ENCODE measurements around the gene STXBP6. TPM values are rescaled to one million over a fixed set of nuclear protein-coding genes. Genes with fewer than 3 reads are reported as not detected.

Gene STXBP6
- total and polyA plus RNA-seq, 2 donors (not counting 3 experiments of a cell fraction or from before 2014, with no cell fraction given): 0.06 TPM; not detected in 1

GRCh38 chr14:24964591-24964990 is 85.4 kb downstream of the STXBP6 start:
- CTCF ChIA-PET: no interaction called here

GRCh38 chr14:24964048-24964447 is 85.9 kb downstream of the STXBP6 start:
- Histone ChIP-seq H3K4me2 (ENCODE audit: insufficient read depth, low read length) (no peak overlapping the region), H4K20me1 (replicated peaks; ENCODE audit: control insufficient read depth, extremely low read depth, insufficient read depth, low read length) (no peaks in the 10 kb centered on the region), H3K9me3 (replicated peaks; ENCODE audit: control insufficient read depth, insufficient read depth, low read length) (no peaks in the 10 kb centered on the region), H3K9ac (replicated peaks; ENCODE audit: extremely low read depth, insufficient read depth, low read length) (no peak overlapping the region), H3K27ac (ENCODE audit: insufficient read depth, low read depth, low read length) (no peak overlapping the region), H3K4me3 (replicated peaks in 1 of 3; ENCODE audit: insufficient read depth in 1 of 3, low read depth in 1 of 3, low read length in 3 of 3) (no peak overlapping the region), H3K9me1 (replicated peaks; ENCODE audit: control insufficient read depth, extremely low read depth, insufficient read depth, low read length) (no peaks in the 10 kb centered on the region), H3K4me1 (ENCODE audit: control insufficient read depth, extremely low read depth, insufficient read depth, low read length) (no peaks in the 10 kb centered on the region), H3K36me3 (ENCODE audit: control insufficient read depth in 2 of 2, extremely low read depth in 1 of 2, insufficient read depth in 2 of 2, low read length in 2 of 2) (no peaks in the 10 kb centered on the region), H3K79me2 (ENCODE audit: control insufficient read depth, insufficient read depth, low read length) (no peaks in the 10 kb centered on the region), H2AFZ (ENCODE audit: low read depth, low read length) (no peak overlapping the region), H3K27me3 (ENCODE audit: control insufficient read depth in 2 of 2, insufficient read depth in 2 of 2, low read length in 2 of 2) (peaks cover 0 to 2% of the 10 kb centered on the region in 2 experiments)
- intact Hi-C loops (cut with micrococcal nuclease) (no loop called here), dilution Hi-C loops (cut with MboI; ENCODE audit: extremely low pct_ligation_motif_present, low sequenced_read_pairs) (no loop called here)
- no TSS peak for BruUV-seq (replicated peaks)
- ChIA-PET POLR2A (no interaction called here), CTCF (no interaction called here)
- TF ChIP-seq JUN (IDR thresholded peaks at IDR 0.05; ENCODE audit: borderline replicate concordance, insufficient read depth, insufficient read length, low read depth): no peak
- TF ChIP-seq POLR2AphosphoS5 (IDR thresholded peaks at IDR 0.05; ENCODE audit: insufficient read depth, low read depth, low read length): no peak
- no peak for TF ChIP-seq FOS (IDR thresholded peaks at IDR 0.05; ENCODE audit: borderline replicate concordance, insufficient read depth, low read length)
- no peak for TF ChIP-seq GATA2 (IDR thresholded peaks at IDR 0.05; ENCODE audit: insufficient read depth, insufficient read length, low read depth, low read length)
- no peak for TF ChIP-seq MAX (IDR thresholded peaks at IDR 0.05; ENCODE audit: insufficient read depth, insufficient read length)
- no peak for TF ChIP-seq POLR2A (IDR thresholded peaks at IDR 0.05; ENCODE audit: low read depth, low read length)
- TF ChIP-seq EZH2 (IDR thresholded peaks at IDR 0.05; ENCODE audit: borderline replicate concordance, low read depth, low read length, severe bottlenecking): no peak
- TF ChIP-seq MYC (IDR thresholded peaks at IDR 0.05; ENCODE audit: low read depth, low read length): no peak
- TF ChIP-seq CTCF (IDR thresholded peaks at IDR 0.05; ENCODE audit: extremely low read depth in 1 of 2, insufficient read depth in 1 of 2, low read depth in 1 of 2, low read length in 2 of 2): no peak
- no peak for FAIRE-seq
- no peak for DNase-seq (ENCODE audit: low read depth, low spot score)

More at GRCh38 chr14:24964591-24964990, 85.4 kb downstream of the STXBP6 start:
- Histone ChIP-seq H3K36me3 (ENCODE audit: control insufficient read depth in 2 of 2, extremely low read depth in 1 of 2, insufficient read depth in 2 of 2, low read length in 2 of 2) (no peaks in the 10 kb centered on the region), H3K4me3 (replicated peaks in 1 of 3; ENCODE audit: insufficient read depth in 1 of 3, low read depth in 1 of 3, low read length in 3 of 3) (no peak overlapping the region), H3K9me3 (replicated peaks; ENCODE audit: control insufficient read depth, insufficient read depth, low read length) (no peaks in the 10 kb centered on the region), H3K4me1 (ENCODE audit: control insufficient read depth, extremely low read depth, insufficient read depth, low read length) (no peaks in the 10 kb centered on the region), H3K4me2 (ENCODE audit: insufficient read depth, low read length) (no peak overlapping the region), H3K27ac (ENCODE audit: insufficient read depth, low read depth, low read length) (no peak overlapping the region), H3K27me3 (ENCODE audit: control insufficient read depth in 2 of 2, insufficient read depth in 2 of 2, low read length in 2 of 2) (peaks cover 0 to 2% of the 10 kb centered on the region in 2 experiments), H2AFZ (ENCODE audit: low read depth, low read length) (no peak overlapping the region), H3K9me1 (replicated peaks; ENCODE audit: control insufficient read depth, extremely low read depth, insufficient read depth, low read length) (no peaks in the 10 kb centered on the region), H4K20me1 (replicated peaks; ENCODE audit: control insufficient read depth, extremely low read depth, insufficient read depth, low read length) (no peaks in the 10 kb centered on the region), H3K9ac (replicated peaks; ENCODE audit: extremely low read depth, insufficient read depth, low read length) (no peak overlapping the region), H3K79me2 (ENCODE audit: control insufficient read depth, insufficient read depth, low read length) (no peaks in the 10 kb centered on the region)
- TF ChIP-seq MYC (IDR thresholded peaks at IDR 0.05; ENCODE audit: low read depth, low read length): no peak
- TF ChIP-seq MAX (IDR thresholded peaks at IDR 0.05; ENCODE audit: insufficient read depth, insufficient read length): no peak
- TF ChIP-seq JUN (IDR thresholded peaks at IDR 0.05; ENCODE audit: borderline replicate concordance, insufficient read depth, insufficient read length, low read depth): no peak
- POLR2A ChIA-PET: no interaction called here
- no peak for DNase-seq (ENCODE audit: low read depth, low spot score)
- FAIRE-seq: no peak
- BruUV-seq (replicated peaks): no TSS peak
- dilution Hi-C loops (cut with MboI; ENCODE audit: extremely low pct_ligation_motif_present, low sequenced_read_pairs): no loop called here
- intact Hi-C loops (cut with micrococcal nuclease): no loop called here

Measured in endothelial cell of umbilical vein (primary cell).